Glomerular visceral epithelial cell (primary cell): ENCODE data around the gene PVALEF.
"Not testable (repeated sequence)": the region's sequence is repeated elsewhere in the genome, so short reads cannot be mapped to it uniquely, and the experiment has no call there.

Source experiments
- DNase-seq: peaks from one replicate; pipeline ENCODE4 v3.0.0-alpha.2; 2016; ENCODE audit errors: extremely low spot score

Gene PVALEF

GRCh38 chr17:81143717-81144422 is 21.4 kb upstream of the PVALEF start:
- no peak for DNase-seq

DNA sequence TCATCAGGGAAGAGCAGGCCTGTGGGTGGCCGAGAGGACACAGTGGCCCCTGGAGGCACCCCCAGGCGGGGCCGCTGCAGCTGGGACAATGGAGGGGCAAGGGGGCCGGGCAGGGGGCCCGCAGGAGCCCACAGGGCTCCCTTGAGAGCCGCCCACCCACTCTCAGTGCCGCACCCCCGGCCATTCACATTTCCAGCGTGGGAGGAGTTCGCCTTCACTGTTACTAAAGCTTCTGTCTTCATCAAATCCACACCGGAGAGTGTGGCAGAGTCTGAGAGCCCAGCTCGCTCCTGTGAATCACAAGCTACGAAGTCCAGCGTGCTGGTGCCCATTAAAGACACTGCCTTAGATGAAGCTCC is 20.9 kb upstream of the PVALEF start:
- DNase-seq: no peak

- DNase-seq: not testable (repeated sequence)
Observed at GRCh38 chr17:81146208-81146607, 19.1 kb upstream of the PVALEF start.

DNA sequence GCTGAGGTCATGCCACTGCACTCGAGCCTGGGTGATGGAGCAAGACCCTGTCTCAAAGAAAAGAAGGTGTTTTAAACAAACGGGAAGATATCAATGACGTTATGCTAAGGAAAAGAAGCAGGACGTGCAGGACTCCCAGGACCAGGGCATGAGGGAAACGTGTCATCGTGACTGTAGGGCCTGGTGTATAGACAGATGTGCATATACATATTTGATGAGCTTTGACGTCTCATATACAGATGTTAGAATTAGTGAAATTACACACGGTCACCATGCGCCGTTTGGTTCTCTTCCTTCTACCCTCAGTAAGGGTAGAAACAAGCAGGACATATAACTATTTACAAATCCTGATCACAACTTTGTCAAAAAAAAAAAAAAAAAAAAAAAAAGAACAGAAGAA is 17.6 kb upstream of the PVALEF start:
- no peak for DNase-seq

DNA sequence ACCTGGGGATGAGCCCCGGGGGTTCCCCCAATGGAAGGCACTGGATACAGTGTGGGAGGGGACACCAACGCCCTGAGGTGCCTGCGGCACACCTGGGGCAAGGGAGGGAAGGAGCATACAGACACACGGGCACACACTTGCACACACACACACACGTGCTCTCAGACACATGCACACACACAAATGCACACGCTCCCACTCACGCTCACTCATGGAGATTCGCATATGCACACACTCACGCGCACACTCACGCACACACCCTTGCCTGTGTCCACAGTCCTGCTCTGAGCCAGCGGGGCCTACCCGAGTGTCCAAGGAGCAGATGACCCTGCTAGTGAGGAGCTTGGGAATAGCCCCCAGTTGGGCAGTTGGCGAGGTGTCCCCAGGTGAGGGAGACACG is 16.7 kb upstream of the PVALEF start:
- no peak for DNase-seq

- no peak for DNase-seq
Observed at GRCh38 chr17:81148986-81149533, 16.2 kb upstream of the PVALEF start.

DNA sequence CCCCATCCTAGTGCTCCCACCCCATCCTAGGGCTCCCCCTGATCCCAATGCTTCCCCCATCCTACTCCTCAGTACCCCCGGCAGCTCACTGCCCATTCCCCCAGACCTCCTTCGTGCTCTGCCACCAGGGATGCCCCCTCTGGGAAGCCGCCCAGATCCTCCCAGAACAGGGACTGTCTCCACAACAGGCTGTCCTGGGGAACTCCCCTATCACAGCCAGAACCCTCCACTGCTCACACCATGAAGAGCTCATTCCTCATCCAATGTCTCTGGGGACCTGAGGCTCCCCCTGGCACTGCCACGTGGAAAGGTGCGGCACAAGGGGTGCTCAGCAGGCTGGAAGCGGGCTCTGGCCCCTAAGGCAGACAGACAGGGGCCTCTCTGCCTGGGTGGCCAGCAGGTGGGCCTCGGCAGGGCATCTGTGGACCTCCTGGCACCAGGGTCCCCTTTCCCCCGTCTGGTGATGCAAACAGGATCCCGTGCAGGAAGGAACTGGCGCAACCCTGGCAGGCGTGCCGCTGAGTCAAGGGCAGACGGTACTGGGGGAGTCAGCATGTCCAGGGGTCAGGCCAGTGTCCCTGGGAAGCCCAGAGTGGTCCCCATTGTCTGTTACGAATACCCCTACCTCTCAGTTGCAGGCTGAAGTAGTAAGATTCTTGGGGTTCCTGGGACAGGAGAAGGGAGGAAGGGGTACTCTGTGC is 14.8 kb upstream of the PVALEF start:
- DNase-seq: no peak

- no peak for DNase-seq
Observed at GRCh38 chr17:81151278-81151677, 14.0 kb upstream of the PVALEF start.

DNA sequence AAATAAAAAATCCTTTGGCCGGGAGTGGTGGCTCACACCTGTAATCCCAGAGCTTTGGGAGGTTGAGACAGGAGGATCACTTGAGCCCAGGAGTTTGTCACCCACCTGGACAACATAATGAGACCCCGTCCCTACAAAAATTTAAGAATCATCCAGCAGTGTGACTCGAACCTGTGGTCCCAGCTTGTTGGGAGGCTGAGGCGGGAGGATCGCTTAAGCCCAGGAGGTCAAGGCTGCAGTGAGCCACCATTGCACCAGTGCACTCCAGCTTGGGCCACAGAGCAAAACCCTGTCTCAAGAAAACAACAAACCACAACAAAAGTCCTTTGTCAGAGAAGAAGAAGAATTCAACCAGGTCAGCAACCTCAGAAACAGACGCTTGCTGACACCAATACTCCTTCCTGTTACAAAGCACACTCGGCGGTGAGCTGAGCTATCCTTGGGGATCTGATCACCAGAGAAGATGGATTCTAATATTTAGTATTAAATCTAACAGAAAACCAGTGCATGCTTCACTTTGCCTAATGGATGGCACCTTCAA is 12.9 kb upstream of the PVALEF start:
- DNase-seq: no peak

- no peak for DNase-seq
Observed at GRCh38 chr17:81153340-81153803, 11.9 kb upstream of the PVALEF start.

GRCh38 chr17:81154016-81154415 is 11.3 kb upstream of the PVALEF start:
- DNase-seq: not testable (repeated sequence)

DNA sequence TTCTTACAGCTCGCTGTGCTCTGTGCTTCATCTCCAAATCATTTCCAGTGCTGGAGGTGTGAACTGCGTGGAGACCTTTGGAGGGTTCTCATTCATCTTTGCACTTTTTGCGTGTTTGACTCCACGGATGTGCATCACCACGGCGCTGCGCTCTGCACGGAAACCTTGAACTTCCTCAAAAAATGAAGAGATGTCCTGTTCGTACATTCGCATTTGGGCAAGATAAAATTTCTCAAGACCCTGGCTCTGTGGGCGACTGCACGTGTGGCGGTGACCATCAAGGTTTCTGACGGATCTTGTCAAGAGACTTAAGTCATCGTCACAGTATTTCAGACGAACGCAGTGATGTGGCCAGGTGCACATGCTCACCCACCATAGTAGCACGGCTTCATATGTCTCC is 10.3 kb upstream of the PVALEF start:
- no peak for DNase-seq

- DNase-seq: no peak
Observed at GRCh38 chr17:81156866-81157805, 8.2 kb upstream of the PVALEF start.

- no peak for DNase-seq
Observed at GRCh38 chr17:81157848-81158687, 7.2 kb upstream of the PVALEF start.

DNA sequence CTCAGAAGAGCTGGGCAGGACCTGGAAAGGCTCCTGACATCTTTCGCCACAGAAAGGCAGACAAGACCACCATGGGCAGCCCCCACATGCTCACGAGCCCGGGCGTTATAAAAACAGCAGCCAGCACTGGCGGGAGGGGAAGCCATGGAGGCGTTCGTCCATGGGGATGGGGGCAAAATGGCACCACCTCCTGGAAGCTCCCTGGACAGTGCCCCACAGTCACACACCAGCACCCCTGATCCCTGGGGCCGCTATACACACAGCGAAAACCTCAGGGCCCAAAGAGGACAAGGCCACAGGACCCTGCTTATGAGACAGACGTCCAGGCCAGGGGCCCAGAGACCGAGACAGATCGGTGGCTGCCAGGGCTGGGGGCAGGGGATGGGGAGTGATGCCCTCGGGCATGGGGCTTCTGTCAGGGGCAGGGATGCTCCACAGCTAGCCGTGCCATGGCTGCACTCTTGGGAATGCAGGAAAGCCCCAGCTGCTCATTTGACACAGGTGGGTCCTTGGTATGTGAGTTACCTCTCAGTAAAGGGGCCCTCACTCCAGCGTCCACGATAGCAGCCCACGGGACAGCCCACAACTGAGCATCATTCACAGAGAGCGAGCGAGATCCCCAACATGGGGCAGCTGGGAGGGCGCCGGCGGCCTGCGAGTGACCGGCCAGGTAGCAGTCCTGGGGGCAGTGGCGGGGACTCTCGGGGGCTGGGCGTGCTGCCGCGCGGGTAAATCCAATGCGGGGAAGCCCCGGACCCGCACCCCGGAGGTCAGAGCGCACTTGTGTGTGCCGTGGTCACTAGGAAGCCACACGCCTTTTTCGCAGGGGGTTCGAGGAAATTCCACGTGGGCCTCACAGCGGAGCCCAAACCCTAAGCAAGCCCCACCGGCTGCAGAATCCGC is 6.4 kb upstream of the PVALEF start:
- DNase-seq: no peak

- DNase-seq: no peak
Observed at GRCh38 chr17:81159611-81160265, 5.6 kb upstream of the PVALEF start.

DNA sequence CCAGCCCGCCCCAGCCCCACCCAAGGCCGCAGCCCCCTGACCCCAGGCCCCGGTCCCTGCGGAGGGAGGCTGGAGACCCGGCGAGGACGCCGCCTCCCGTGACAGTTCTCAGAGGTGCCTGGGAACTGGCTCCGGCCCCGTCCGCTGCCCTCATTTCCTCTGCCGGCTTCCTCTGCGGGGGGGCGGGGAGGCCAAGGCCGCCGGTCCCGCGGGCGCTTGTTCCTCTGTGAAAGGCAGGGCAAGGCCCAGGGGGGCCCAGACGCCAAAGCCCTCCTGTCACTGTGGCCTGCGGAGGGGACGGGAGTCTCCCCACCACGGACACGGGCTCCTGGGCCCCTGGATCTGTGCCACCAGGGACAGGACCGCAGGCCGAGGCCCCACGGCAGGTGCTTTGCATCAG is 5.0 kb upstream of the PVALEF start:
- DNase-seq: no peak

GRCh38 chr17:81160747-81161453 is 4.4 kb upstream of the PVALEF start:
- DNase-seq: no peak

GRCh38 chr17:81161536-81161935 is 3.8 kb upstream of the PVALEF start:
- no peak for DNase-seq
